BLaER1 treated with 17β-estradiol and CSF1 and Interleukin-3, amounts not matched to agents 10 nM and 100 nM (cell line): ENCODE results near the gene AVL9.
"Not testable (repeated sequence)": the region's sequence is repeated elsewhere in the genome, so short reads cannot be mapped to it uniquely, and the experiment has no call there.

ENCODE experiments used
- H3K27ac ChIP-seq, 11 experiments: shearing (Covaris generic); formaldehyde crosslinking; 2 replicates each; pipeline ENCODE4 v1.8.1; 2022
- H3K27me3 ChIP-seq, 11 experiments: shearing (Covaris generic); formaldehyde crosslinking; 2 replicates each; pipeline ENCODE4 v1.8.1; 2022
- H3K36me3 ChIP-seq, 11 experiments: shearing (Covaris generic); formaldehyde crosslinking; 2 replicates each; pipeline ENCODE4 v1.8.1; 2022
- H3K4me1 ChIP-seq, 10 experiments: shearing (Covaris generic); formaldehyde crosslinking; 2 replicates each; pipeline ENCODE4 v1.8.1; 2022
- H3K4me2 ChIP-seq, 11 experiments: shearing (Covaris generic); formaldehyde crosslinking; 2 replicates each; pipeline ENCODE4 v1.8.1; 2022
- H3K4me3 ChIP-seq, 10 experiments: shearing (Covaris generic); formaldehyde crosslinking; 2 replicates each; pipeline ENCODE4 v1.8.1; 2022
- H3K9ac ChIP-seq, 11 experiments: shearing (Covaris generic); formaldehyde crosslinking; 2 replicates each; pipeline ENCODE4 v1.8.1; 2022
- H3K9me3 ChIP-seq, 11 experiments: shearing (Covaris generic); formaldehyde crosslinking; replicated peaks in 1 of 11; 2 replicates each; pipeline ENCODE4 v1.8.1; 2022
- H4K20me1 ChIP-seq, 11 experiments: shearing (Covaris generic); formaldehyde crosslinking; 2 replicates each; pipeline ENCODE4 v1.8.1; 2022
- Cebpa-rat ChIP-seq, 11 experiments: shearing (Covaris generic); IDR thresholded peaks; 2 replicates each; pipeline ENCODE4 v1.8.1; 2022

Gene AVL9

GRCh38 chr7:32594965-32595490 is 99.7 kb downstream of the AVL9 start:
- H4K20me1 ChIP-seq: no peaks in the 10 kb centered on the region
- no peaks in the 10 kb centered on the region for H3K4me1 ChIP-seq
- no peak overlapping the region for H3K4me3 ChIP-seq
- TF ChIP-seq Cebpa-rat (IDR thresholded peaks at IDR 0.05): no peak
- no peak overlapping the region for H3K9ac ChIP-seq
- H3K27ac ChIP-seq: no peak overlapping the region
- peaks cover 0 to 8% (median 0%) of the 10 kb centered on the region in 11 experiments; a peak in 1 of 22 replicates for H3K9me3 ChIP-seq
- no peak overlapping the region for H3K4me2 ChIP-seq
- no peaks in the 10 kb centered on the region for H3K27me3 ChIP-seq
- peaks cover 0 to 2% (median 0%) of the 10 kb centered on the region in 11 experiments; a peak in 2 of 22 replicates for H3K36me3 ChIP-seq

- not testable (repeated sequence) for H3K36me3 ChIP-seq, H3K4me3 ChIP-seq, H3K27me3 ChIP-seq, H3K9ac ChIP-seq, H3K4me1 ChIP-seq, H4K20me1 ChIP-seq, H3K27ac ChIP-seq, H3K4me2 ChIP-seq
- peaks cover 0 to 30% (median 6%) of the 10 kb centered on the region in 11 experiments; a peak in 11 of 22 replicates for H3K9me3 ChIP-seq
Measured at GRCh38 chr7:32601196-32601595, 105.9 kb downstream of the AVL9 start.

DNA sequence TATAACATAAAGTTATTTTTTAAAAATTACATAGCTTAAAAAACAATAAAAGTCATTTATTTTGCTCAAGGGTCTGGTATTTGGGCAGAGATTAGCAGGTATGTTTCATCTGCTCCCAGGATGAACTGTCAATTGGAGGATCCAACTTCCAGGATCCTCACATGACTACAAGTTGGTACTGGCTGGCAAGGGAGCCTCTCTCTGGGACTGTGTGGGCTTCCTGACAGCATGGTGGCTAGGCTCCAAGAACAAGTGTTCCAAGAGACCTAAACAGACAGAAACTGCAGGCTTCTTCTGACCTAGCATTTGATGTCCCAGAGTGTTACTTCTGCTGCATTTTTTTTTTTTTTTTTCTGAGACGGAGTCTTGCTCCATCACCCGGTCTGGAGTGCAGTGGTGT is 107.2 kb downstream of the AVL9 start:
- H3K9me3 ChIP-seq: peaks cover 0 to 29% (median 6%) of the 10 kb centered on the region in 11 experiments; a peak in 11 of 22 replicates
- H3K4me3 ChIP-seq: no peak overlapping the region
- H3K9ac ChIP-seq: no peak overlapping the region
- H3K4me1 ChIP-seq: no peaks in the 10 kb centered on the region
- no peak overlapping the region for H3K4me2 ChIP-seq
- no peaks in the 10 kb centered on the region for H4K20me1 ChIP-seq
- no peak for TF ChIP-seq Cebpa-rat (IDR thresholded peaks at IDR 0.05)
- H3K27ac ChIP-seq: no peak overlapping the region
- no peaks in the 10 kb centered on the region for H3K36me3 ChIP-seq
- H3K27me3 ChIP-seq: no peaks in the 10 kb centered on the region

DNA sequence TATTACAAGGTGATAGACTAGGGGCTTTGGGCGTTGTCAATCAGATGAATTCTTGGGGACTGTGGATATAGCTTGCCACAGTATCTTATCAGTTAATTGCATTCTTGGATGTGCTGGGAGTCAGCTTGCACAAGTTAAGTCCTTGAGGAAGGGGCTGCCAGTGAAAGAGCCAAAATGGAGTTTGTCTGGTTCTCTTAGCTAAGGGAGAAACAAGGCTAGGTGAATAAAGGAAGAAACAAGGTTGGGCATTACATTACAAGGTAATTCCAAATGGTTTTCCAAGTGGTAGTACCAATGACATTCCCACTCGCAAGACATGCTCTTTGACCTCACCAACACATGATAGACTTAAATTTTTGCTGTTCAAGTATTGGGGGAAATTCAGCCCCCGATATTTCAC is 108.2 kb downstream of the AVL9 start:
- H3K4me1 ChIP-seq, H3K36me3 ChIP-seq, H3K4me2 ChIP-seq, H3K27ac ChIP-seq, H3K9ac ChIP-seq, H4K20me1 ChIP-seq, H3K4me3 ChIP-seq, H3K27me3 ChIP-seq: not testable (repeated sequence)
- peaks cover 0 to 22% (median 6%) of the 10 kb centered on the region in 11 experiments; a peak in 11 of 22 replicates for H3K9me3 ChIP-seq

- not testable (repeated sequence) for H3K4me3 ChIP-seq, H3K9ac ChIP-seq, H3K27me3 ChIP-seq, H3K27ac ChIP-seq, H4K20me1 ChIP-seq, H3K36me3 ChIP-seq, H3K4me2 ChIP-seq, H3K4me1 ChIP-seq
- H3K9me3 ChIP-seq: peaks cover 0 to 22% (median 6%) of the 10 kb centered on the region in 11 experiments; a peak in 11 of 22 replicates
Measured at GRCh38 chr7:32604047-32604446, 108.8 kb downstream of the AVL9 start.

DNA sequence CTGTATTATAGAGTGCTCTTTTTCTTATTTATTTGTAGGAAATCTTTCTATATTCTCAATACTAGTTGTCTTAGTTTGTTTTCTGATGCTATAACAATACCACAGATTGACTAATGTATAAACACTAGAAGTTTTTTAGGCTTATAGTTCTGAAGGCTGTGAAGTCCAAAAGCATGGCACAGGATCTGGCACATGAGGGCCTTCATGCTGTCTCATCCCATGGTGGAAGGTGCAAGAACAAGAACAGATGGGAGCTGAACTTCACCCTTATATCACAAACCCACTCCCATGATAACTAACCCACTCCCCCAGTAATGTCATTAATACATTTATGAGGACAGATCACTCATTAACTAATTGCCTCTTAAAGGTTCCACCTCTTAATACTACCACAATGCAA is 109.7 kb downstream of the AVL9 start:
- no peaks in the 10 kb centered on the region for H3K27me3 ChIP-seq
- H3K9ac ChIP-seq: no peak overlapping the region
- no peak for TF ChIP-seq Cebpa-rat (IDR thresholded peaks at IDR 0.05)
- no peak overlapping the region for H3K4me2 ChIP-seq
- no peak overlapping the region for H3K27ac ChIP-seq
- no peaks in the 10 kb centered on the region for H3K4me1 ChIP-seq
- peaks cover 0 to 22% (median 6%) of the 10 kb centered on the region in 11 experiments; a peak in 11 of 22 replicates for H3K9me3 ChIP-seq
- H4K20me1 ChIP-seq: no peaks in the 10 kb centered on the region
- no peak overlapping the region for H3K4me3 ChIP-seq
- H3K36me3 ChIP-seq: no peaks in the 10 kb centered on the region

- H3K9me3 ChIP-seq: peaks cover 0 to 15% (median 0%) of the 10 kb centered on the region in 11 experiments; a peak in 5 of 22 replicates
- H3K27ac ChIP-seq: no peak overlapping the region
- no peak overlapping the region for H3K9ac ChIP-seq
- TF ChIP-seq Cebpa-rat (IDR thresholded peaks at IDR 0.05): no peak
- H4K20me1 ChIP-seq: no peaks in the 10 kb centered on the region
- no peaks in the 10 kb centered on the region for H3K36me3 ChIP-seq
- no peak overlapping the region for H3K4me3 ChIP-seq
- no peaks in the 10 kb centered on the region for H3K27me3 ChIP-seq
- H3K4me2 ChIP-seq: no peak overlapping the region
- no peaks in the 10 kb centered on the region for H3K4me1 ChIP-seq
Measured at GRCh38 chr7:32609463-32609862, 114.2 kb downstream of the AVL9 start.

DNA sequence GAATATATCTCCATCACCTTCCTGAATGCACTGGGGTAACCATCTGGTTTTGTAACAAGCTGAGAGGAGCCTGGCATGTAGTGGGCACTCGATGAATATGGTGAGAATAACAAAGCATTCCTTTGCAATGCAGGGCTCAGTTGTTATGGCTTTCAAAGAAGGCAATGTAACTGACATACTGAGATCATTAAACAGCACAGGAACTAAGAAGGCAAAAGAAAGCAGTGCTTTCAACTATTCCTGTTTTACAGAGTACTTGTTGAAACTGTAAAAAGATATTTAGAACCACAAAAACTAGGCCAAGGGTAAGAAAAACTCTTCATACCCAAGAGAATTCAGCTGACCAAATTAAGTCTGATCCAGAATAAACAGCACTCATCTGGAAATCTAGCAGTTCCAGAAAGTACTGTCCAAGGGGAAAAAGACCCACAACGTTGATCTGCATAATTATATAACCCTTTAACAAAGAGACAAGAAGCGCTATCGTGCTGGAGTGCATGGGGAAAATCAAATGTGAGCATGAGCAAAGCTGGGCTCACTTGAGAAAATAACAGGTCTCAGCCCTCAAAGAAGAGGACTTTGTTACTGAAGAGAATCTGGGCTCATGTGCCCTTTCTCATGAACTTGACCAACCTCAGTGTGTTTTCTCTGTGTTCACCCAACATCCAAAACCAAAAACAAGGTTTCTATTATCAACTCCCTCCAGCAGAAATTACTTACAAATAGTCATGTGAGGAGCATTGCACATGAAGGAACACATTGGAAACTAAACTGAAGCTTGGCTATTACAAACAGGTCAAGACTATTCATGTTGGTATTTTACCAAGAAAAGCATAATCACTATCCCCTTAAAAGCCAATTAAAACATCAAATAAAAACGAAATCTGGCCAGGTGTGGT is 116.2 kb downstream of the AVL9 start:
- Histone ChIP-seq H3K9ac (no peak overlapping the region), H3K36me3 (no peaks in the 10 kb centered on the region), H3K27me3 (no peaks in the 10 kb centered on the region), H3K4me2 (no peak overlapping the region), H3K27ac (no peak overlapping the region), H3K9me3 (peaks cover 0 to 19% (median 0%) of the 10 kb centered on the region in 11 experiments; a peak in 5 of 22 replicates), H3K4me1 (no peaks in the 10 kb centered on the region), H4K20me1 (no peaks in the 10 kb centered on the region), H3K4me3 (no peak overlapping the region)
- no peak for TF ChIP-seq Cebpa-rat (IDR thresholded peaks at IDR 0.05)

DNA sequence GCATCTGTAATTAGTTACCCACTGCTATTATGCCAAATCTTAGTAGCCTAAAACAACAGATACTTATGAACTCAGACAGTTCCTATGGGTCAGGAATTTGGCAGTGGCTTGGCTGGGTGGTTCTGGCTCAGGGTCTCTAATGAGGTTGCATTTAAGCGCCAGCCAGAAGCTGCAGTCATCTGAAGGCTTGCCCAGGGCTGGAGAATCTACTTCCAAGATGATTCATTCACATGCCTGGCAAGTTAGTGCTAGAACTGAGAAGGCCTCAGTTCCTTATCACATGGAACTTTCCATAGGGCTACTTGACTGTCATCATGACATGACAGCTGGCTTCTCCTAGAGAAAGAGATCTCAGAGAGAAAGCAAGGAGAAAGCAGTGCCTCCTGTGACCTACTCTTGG is 121.3 kb downstream of the AVL9 start:
- Histone ChIP-seq H3K4me1 (no peaks in the 10 kb centered on the region), H3K36me3 (no peaks in the 10 kb centered on the region), H3K27me3 (no peaks in the 10 kb centered on the region), H3K9me3 (peaks cover 0 to 13% (median 0%) of the 10 kb centered on the region in 11 experiments; a peak in 4 of 22 replicates), H4K20me1 (no peaks in the 10 kb centered on the region), H3K9ac (no peak overlapping the region), H3K27ac (no peak overlapping the region), H3K4me3 (no peak overlapping the region), H3K4me2 (no peak overlapping the region)
- TF ChIP-seq Cebpa-rat (IDR thresholded peaks at IDR 0.05): no peak

DNA sequence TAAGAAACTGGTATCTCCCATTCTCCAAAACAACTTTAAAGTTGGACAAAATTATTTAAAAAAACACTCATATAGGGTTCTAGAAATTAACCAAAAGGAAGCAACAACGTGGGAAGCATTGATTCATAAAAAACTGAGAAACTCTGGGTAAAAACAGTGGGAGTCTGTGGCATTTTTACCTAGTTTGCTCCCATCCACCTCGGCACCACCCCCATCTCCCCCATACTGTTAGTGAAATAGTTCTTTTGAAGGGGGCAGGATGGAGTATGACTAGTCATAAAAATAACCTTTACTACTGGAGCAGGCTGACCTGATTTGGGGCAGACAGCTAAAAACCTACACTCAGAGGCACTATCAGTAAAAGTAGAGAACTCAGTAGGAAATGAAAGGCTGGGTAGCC is 123.2 kb downstream of the AVL9 start:
- Histone ChIP-seq H3K4me1 (no peaks in the 10 kb centered on the region), H3K9me3 (peaks cover 0 to 13% (median 0%) of the 10 kb centered on the region in 11 experiments; a peak in 4 of 22 replicates), H3K27me3 (no peaks in the 10 kb centered on the region), H3K4me2 (no peak overlapping the region), H3K27ac (no peak overlapping the region), H3K9ac (no peak overlapping the region), H4K20me1 (no peaks in the 10 kb centered on the region), H3K4me3 (no peak overlapping the region), H3K36me3 (no peaks in the 10 kb centered on the region)
- no peak for TF ChIP-seq Cebpa-rat (IDR thresholded peaks at IDR 0.05)
